Gastrocnemius medialis (tissue), 4 donors: Measurements from ENCODE around the gene FAM174C.

Experiments
- POLR2A ChIP-seq, 2 donors: fragments of 450-650 bp; IDR thresholded peaks; one replicate each; pipeline ENCODE4 v1.6.1; 2017; ENCODE audit warnings: antibody characterized with exemption in 2 of 2, mild to moderate bottlenecking in 2 of 2, moderate library complexity in 2 of 2
- TF ChIP-seq, protein P1 (sequence below), 5 experiments: fragments of 450-650 bp in 3 of 5; fragments of 200-600 bp in 2 of 5; sonication (generic) in 2 of 5; IDR thresholded peaks in 4 of 5; conservative IDR thresholded peaks in 1 of 5; 1 replicate in 4 of 5; 2 replicates in 1 of 5; pipeline ENCODE4 v1.5.1; 2016 to 2019; ENCODE audit warnings: antibody characterized with exemption in 5 of 5, mild to moderate bottlenecking in 3 of 5, moderate library complexity in 3 of 5

DNA sequence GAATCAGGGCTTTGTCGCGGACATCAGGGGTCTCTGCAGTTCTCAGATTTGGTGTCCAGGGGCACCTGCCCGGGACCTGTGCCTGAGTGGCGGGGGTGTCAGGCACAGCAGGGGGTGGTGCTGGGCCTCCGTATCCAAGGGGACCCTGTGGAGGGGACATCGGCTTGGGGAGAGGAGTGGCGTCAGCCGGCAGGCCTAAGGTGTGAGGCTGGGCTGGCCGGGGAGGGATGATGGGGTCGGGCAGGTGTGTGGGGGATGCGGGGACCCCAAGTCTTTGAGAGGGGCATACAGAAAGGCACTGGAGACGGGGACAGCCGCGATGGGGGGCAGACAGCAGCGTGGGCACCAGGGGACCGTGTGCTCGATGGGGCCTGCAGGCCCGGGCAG is 12.9 kb downstream of the FAM174C start:
- TF ChIP-seq, protein P1, sequence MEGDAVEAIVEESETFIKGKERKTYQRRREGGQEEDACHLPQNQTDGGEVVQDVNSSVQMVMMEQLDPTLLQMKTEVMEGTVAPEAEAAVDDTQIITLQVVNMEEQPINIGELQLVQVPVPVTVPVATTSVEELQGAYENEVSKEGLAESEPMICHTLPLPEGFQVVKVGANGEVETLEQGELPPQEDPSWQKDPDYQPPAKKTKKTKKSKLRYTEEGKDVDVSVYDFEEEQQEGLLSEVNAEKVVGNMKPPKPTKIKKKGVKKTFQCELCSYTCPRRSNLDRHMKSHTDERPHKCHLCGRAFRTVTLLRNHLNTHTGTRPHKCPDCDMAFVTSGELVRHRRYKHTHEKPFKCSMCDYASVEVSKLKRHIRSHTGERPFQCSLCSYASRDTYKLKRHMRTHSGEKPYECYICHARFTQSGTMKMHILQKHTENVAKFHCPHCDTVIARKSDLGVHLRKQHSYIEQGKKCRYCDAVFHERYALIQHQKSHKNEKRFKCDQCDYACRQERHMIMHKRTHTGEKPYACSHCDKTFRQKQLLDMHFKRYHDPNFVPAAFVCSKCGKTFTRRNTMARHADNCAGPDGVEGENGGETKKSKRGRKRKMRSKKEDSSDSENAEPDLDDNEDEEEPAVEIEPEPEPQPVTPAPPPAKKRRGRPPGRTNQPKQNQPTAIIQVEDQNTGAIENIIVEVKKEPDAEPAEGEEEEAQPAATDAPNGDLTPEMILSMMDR (IDR thresholded peaks at IDR 0.05 in 4 of 5, conservative IDR thresholded peaks at IDR 0.05 in 1 of 5): no peak
- TF ChIP-seq POLR2A (IDR thresholded peaks at IDR 0.05): no peak
